HL-60 (cell line): Measurements from ENCODE around the gene RPL19.

Experiments
- DNase-seq, 2 experiments: peaks; one replicate each; pipeline ENCODE4 v3.0.0-alpha.2; 2010 to 2020; ENCODE audit warnings: low read depth in 1 of 2, low spot score in 1 of 2
- H3K27ac ChIP-seq: fragments of 250-450 bp; sonication (Bioruptor Pico); replicated peaks from 2 replicates; pipeline ENCODE4 v1.5.1; 2020; ENCODE audit warnings: mild to moderate bottlenecking, moderate library complexity
- H3K27me3 ChIP-seq: fragments of 250-450 bp; sonication (Bioruptor Pico); 2 replicates; pipeline ENCODE4 v1.5.1; 2021; ENCODE audit warnings: mild to moderate bottlenecking, moderate library complexity; ENCODE audit not compliant: insufficient read depth, poor library complexity, severe bottlenecking
- H3K4me3 ChIP-seq: replicated peaks from 2 replicates; pipeline ENCODE4 v1.5.1; 2011; ENCODE audit warnings: mild to moderate bottlenecking, control low read depth, low read length; ENCODE audit not compliant: insufficient read depth
- CTCF ChIP-seq: IDR thresholded peaks from one replicate; pipeline ENCODE4 v1.5.1; 2011; ENCODE audit warnings: low read length, control low read depth, inconsistent platforms; ENCODE audit not compliant: insufficient read depth
- GABPA ChIP-seq: IDR thresholded peaks from 2 replicates; pipeline ENCODE4 v1.6.1; 2012; ENCODE audit warnings: low read depth
- POLR2AphosphoS5 ChIP-seq: IDR thresholded peaks from 2 replicates; pipeline ENCODE4 v1.6.1; 2012; ENCODE audit warnings: low read depth
- REST ChIP-seq: IDR thresholded peaks from 2 replicates; pipeline ENCODE4 v1.6.1; 2012; ENCODE audit warnings: low read depth; ENCODE audit not compliant: insufficient replicate concordance
- SPI1 ChIP-seq: IDR thresholded peaks from 2 replicates; pipeline ENCODE4 v1.6.1; 2012; ENCODE audit warnings: low read depth, mild to moderate bottlenecking, borderline replicate concordance

RPL19 gene

GRCh38 chr17:39208893-39209292 is 8.8 kb downstream of the RPL19 start:
- Histone ChIP-seq H3K27ac (no peak overlapping the region), H3K4me3 (no peak overlapping the region), H3K27me3 (no peaks in the 10 kb centered on the region)
- TF ChIP-seq POLR2AphosphoS5 (peak; percentile 36; the same call in 1 of the 2 replicates), CTCF (no peak)
- DNase-seq = peak; percentile 67 to 74

- H3K4me3 ChIP-seq = peak overlapping the region; percentile 39
- H3K27me3 ChIP-seq = no peaks in the 10 kb centered on the region
- TF ChIP-seq POLR2AphosphoS5 (no peak), GABPA (no peak), REST (no peak), SPI1 (no peak), CTCF (no peak)
- no peak overlapping the region for H3K27ac ChIP-seq
- peak; percentile 37 to 84 for DNase-seq
Observed at GRCh38 chr17:39209317-39210092, 9.4 kb downstream of the RPL19 start.

GRCh38 chr17:39210093-39210434 is 10.0 kb downstream of the RPL19 start:
- Histone ChIP-seq H3K4me3 (peak overlapping the region; percentile 39), H3K27me3 (peaks cover 2% of the 10 kb centered on the region), H3K27ac (no peak overlapping the region)
- no peak for DNase-seq
- no peak for TF ChIP-seq GABPA
- no peak for TF ChIP-seq POLR2AphosphoS5
- no peak for TF ChIP-seq SPI1
- no peak for TF ChIP-seq CTCF
- no peak for TF ChIP-seq REST
